IPS-18a (cell line): ENCODE data around the gene PTPRM.

Experiments used
- H3K27ac ChIP-seq: one replicate; pipeline ENCODE4 v1.5.1; 2013; ENCODE audit warnings: low read length
- H3K27me3 ChIP-seq: one replicate; pipeline ENCODE4 v1.6.1; 2013; ENCODE audit warnings: mild to moderate bottlenecking, low read length; ENCODE audit not compliant: control insufficient read depth, insufficient read depth
- H3K36me3 ChIP-seq: one replicate; pipeline ENCODE4 v1.6.1; 2013; ENCODE audit warnings: low read depth, low read length; ENCODE audit not compliant: control insufficient read depth
- H3K4me1 ChIP-seq: one replicate; pipeline ENCODE4 v1.6.1; 2013; ENCODE audit warnings: low read depth, low read length; ENCODE audit not compliant: control insufficient read depth
- H3K4me3 ChIP-seq: one replicate; pipeline ENCODE4 v1.5.1; 2013; ENCODE audit warnings: low read length
- H3K9ac ChIP-seq: one replicate; pipeline ENCODE4 v1.6.1; 2013; ENCODE audit warnings: mild to moderate bottlenecking, low read length, moderate library complexity
- H3K9me3 ChIP-seq: one replicate; pipeline ENCODE4 v1.6.1; 2013; ENCODE audit warnings: low read depth, low read length; ENCODE audit not compliant: control insufficient read depth

PTPRM gene

GRCh38 chr18:8081267-8081666 lies 514.2 kb downstream of the PTPRM start:
- Histone ChIP-seq H3K9me3 (no peaks in the 10 kb centered on the region), H3K4me1 (peaks cover 29% of the 10 kb centered on the region), H3K27me3 (peaks cover 11% of the 10 kb centered on the region), H3K27ac (no peak overlapping the region), H3K4me3 (no peak overlapping the region), H3K36me3 (no peaks in the 10 kb centered on the region), H3K9ac (no peak overlapping the region)

- Histone ChIP-seq H3K9me3 (no peaks in the 10 kb centered on the region), H3K9ac (no peak overlapping the region), H3K4me3 (no peak overlapping the region), H3K4me1 (peaks cover 29% of the 10 kb centered on the region), H3K36me3 (no peaks in the 10 kb centered on the region), H3K27ac (no peak overlapping the region), H3K27me3 (peaks cover 11% of the 10 kb centered on the region)
Measured at GRCh38 chr18:8081872-8082553, 514.9 kb downstream of the PTPRM start.

DNA sequence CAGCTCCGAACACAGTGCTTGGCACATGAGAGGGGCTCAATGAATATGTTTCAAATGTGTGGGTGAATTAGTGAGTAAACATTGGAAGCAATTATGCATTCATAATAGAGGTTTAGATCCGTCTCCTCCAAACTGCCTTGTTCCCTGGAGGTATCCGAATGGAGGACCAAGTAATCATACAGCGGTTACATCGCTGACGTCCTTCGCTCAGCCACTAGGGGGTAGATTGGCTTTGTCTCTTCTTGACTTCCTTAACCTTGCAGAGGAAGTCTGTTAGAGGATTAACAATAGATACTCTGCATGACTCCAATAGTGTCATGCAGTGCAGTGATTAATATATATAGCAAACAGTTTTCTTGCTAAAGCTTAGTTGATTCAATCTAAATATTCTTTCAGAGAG lies 517.0 kb downstream of the PTPRM start:
- peaks cover 11% of the 10 kb centered on the region for H3K27me3 ChIP-seq
- no peaks in the 10 kb centered on the region for H3K36me3 ChIP-seq
- H3K27ac ChIP-seq = no peak overlapping the region
- H3K9me3 ChIP-seq = no peaks in the 10 kb centered on the region
- no peak overlapping the region for H3K9ac ChIP-seq
- peaks cover 37% of the 10 kb centered on the region for H3K4me1 ChIP-seq
- H3K4me3 ChIP-seq = peak overlapping the region; percentile 40

GRCh38 chr18:8088626-8089025 lies 521.5 kb downstream of the PTPRM start:
- peaks cover 5% of the 10 kb centered on the region for H3K27me3 ChIP-seq
- H3K9me3 ChIP-seq = no peaks in the 10 kb centered on the region
- H3K9ac ChIP-seq = no peak overlapping the region
- H3K4me1 ChIP-seq = peaks cover 27% of the 10 kb centered on the region
- no peak overlapping the region for H3K27ac ChIP-seq
- H3K36me3 ChIP-seq = no peaks in the 10 kb centered on the region
- no peak overlapping the region for H3K4me3 ChIP-seq

GRCh38 chr18:8091035-8091434 lies 523.9 kb downstream of the PTPRM start:
- H3K4me1 ChIP-seq = peaks cover 11% of the 10 kb centered on the region
- H3K27me3 ChIP-seq = no peaks in the 10 kb centered on the region
- H3K27ac ChIP-seq = no peak overlapping the region
- no peak overlapping the region for H3K4me3 ChIP-seq
- no peaks in the 10 kb centered on the region for H3K36me3 ChIP-seq
- H3K9ac ChIP-seq = no peak overlapping the region
- no peaks in the 10 kb centered on the region for H3K9me3 ChIP-seq

GRCh38 chr18:8095947-8096570 lies 528.9 kb downstream of the PTPRM start:
- Histone ChIP-seq H3K36me3 (no peaks in the 10 kb centered on the region), H3K27me3 (no peaks in the 10 kb centered on the region), H3K9me3 (no peaks in the 10 kb centered on the region), H3K4me1 (no peaks in the 10 kb centered on the region), H3K27ac (no peak overlapping the region), H3K9ac (no peak overlapping the region), H3K4me3 (no peak overlapping the region)

DNA sequence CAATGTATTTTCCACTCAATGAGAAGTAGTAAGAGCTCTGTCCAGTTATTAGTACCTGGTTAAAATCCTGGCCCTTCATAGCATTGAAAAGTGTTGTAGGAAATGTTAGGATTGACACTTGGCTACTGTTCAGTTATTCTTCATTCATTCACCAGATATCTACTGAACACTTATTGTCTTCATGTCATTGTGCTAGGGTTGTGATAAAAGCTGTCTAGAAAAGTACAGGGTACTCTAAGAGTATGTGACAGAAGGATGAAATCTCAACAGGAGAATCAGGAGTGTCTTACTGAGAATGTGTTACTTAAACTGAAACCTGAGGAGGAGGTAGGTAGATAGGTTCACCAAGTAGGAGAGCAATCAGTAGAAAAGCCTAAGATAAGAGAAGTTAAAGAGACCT lies 530.3 kb downstream of the PTPRM start:
- no peak overlapping the region for H3K4me3 ChIP-seq
- H3K36me3 ChIP-seq = no peaks in the 10 kb centered on the region
- no peaks in the 10 kb centered on the region for H3K4me1 ChIP-seq
- no peaks in the 10 kb centered on the region for H3K9me3 ChIP-seq
- no peaks in the 10 kb centered on the region for H3K27me3 ChIP-seq
- H3K9ac ChIP-seq = no peak overlapping the region
- H3K27ac ChIP-seq = no peak overlapping the region

DNA sequence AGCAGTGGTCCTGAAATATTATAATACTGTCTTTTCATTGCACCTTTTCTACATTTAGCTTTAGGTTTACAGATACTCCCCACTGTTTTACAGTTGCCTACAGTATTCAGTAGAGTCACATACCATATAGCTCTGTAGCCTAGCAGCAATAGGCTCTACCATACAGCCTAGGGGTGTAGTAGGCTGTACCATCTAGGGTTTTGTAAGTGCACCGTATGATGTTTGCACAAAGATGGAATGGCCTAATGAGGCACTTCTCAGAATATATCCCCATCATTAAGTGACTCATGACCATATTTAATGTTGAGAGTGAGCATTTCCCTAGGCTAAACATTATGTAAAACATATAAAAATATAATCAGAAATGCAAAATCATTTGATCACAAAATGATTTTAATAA lies 530.8 kb downstream of the PTPRM start:
- no peaks in the 10 kb centered on the region for H3K36me3 ChIP-seq
- H3K4me1 ChIP-seq = no peaks in the 10 kb centered on the region
- no peak overlapping the region for H3K4me3 ChIP-seq
- H3K9me3 ChIP-seq = no peaks in the 10 kb centered on the region
- H3K27ac ChIP-seq = no peak overlapping the region
- no peak overlapping the region for H3K9ac ChIP-seq
- no peaks in the 10 kb centered on the region for H3K27me3 ChIP-seq

DNA sequence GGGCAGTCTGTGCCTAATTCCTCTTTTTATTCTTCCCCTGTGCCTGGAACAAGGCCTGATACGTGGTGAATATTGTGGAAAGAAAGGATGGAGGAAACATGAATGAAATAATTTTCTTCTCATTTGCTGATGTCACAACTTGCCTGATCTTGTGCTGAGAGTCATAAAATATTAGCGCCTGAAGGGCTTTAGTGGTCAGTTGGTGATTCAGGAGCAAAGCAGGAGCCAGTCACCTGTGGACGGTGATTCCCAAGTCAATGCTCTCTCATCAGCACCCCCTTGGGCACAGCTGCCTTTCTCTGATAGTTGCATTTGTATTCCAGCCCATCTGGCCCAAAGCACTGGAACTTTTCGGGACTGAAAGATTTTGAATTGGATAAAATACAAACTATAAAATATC lies 539.5 kb downstream of the PTPRM start:
- no peak overlapping the region for H3K9ac ChIP-seq
- no peaks in the 10 kb centered on the region for H3K36me3 ChIP-seq
- no peak overlapping the region for H3K4me3 ChIP-seq
- H3K4me1 ChIP-seq = peaks cover 12% of the 10 kb centered on the region
- no peak overlapping the region for H3K27ac ChIP-seq
- H3K9me3 ChIP-seq = no peaks in the 10 kb centered on the region
- H3K27me3 ChIP-seq = no peaks in the 10 kb centered on the region

DNA sequence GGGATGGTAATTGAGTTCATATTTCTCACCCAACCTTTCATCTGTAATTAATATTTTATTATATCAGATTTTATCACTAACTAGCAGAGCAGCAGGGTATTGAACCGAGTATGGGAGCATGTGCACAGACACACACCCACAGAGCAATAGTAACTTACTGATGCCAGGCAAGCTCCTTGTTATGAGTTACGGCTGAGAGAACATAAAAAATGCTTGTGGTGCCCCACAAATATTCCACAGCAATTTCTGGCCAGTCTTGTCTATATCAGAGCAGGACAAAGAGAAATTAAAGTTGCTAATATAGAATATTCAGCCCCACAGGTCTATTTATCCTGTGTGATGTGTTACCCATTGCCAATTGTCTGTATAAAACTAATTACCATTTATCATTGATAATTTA lies 540.3 kb downstream of the PTPRM start:
- Histone ChIP-seq H3K36me3 (no peaks in the 10 kb centered on the region), H3K27me3 (no peaks in the 10 kb centered on the region), H3K27ac (no peak overlapping the region), H3K4me1 (peaks cover 12% of the 10 kb centered on the region), H3K9me3 (no peaks in the 10 kb centered on the region), H3K4me3 (no peak overlapping the region), H3K9ac (no peak overlapping the region)

DNA sequence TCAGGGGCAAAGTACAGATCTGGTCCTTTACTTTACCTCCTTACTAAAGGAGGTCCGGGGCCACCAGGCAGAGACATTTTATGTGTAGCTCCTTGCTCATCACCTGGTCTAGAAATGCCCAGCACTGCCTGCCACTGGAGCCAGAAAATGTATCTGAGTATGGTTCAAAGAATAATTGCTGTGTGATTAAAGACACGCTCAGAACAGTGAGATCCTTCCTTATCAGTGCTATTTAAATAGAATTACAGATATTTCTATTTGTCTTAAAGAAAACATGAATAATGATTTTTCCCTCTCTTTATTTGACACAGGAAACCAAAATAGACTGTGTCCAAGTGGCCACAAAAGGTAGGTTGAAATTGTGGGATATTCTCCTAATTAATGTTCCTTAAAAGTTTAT lies 547.4 kb downstream of the PTPRM start:
- no peak overlapping the region for H3K9ac ChIP-seq
- H3K9me3 ChIP-seq = no peaks in the 10 kb centered on the region
- no peaks in the 10 kb centered on the region for H3K27me3 ChIP-seq
- no peaks in the 10 kb centered on the region for H3K4me1 ChIP-seq
- H3K4me3 ChIP-seq = no peak overlapping the region
- H3K36me3 ChIP-seq = no peaks in the 10 kb centered on the region
- H3K27ac ChIP-seq = no peak overlapping the region

DNA sequence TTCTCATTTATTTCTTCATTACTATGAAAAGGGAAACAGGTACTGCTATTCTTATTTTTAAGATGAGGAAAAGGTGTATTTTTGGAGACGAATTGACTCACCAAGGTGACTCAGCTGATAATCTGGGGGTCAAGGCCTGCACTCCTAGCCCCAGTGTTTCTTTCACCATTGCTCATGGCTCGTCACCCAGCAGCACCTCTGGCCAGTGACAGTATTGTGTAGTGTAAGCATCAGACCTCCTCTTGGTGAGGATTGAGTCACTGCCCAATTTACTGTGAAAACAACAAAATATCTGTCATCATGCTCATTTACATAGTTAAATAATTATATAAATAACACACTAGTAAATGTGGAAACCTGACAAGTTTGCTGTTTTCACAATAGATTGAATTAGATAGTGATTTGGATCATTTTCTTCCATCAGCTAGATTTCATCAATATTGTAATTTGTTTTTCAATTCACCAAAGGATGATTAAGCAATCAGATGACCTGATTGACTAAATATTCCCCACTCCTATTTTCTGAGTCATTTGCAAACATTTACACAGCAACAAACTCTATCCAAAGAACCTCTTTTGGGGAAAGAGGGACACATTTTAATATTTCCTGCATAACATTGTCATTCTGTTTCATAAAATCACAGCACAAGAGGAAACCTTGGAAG lies 549.4 kb downstream of the PTPRM start:
- Histone ChIP-seq H3K36me3 (no peaks in the 10 kb centered on the region), H3K27ac (no peak overlapping the region)

More for the DNA sequence above, 549.4 kb downstream of the PTPRM start:
- Histone ChIP-seq H3K9me3 (no peaks in the 10 kb centered on the region), H3K4me1 (no peaks in the 10 kb centered on the region), H3K9ac (no peak overlapping the region), H3K27me3 (no peaks in the 10 kb centered on the region), H3K4me3 (no peak overlapping the region)
